GM21526 (cell line): Measurements from ENCODE around the gene CCDC61.

Experiments used
- ATAC-seq: cut with Tn5 transposase; IDR thresholded peaks from one replicate; pipeline ENCODE4 v1.9.1; 2021; ENCODE audit warnings: moderate library complexity; ENCODE audit not compliant: unreplicated experiment, low FRiP score

Gene CCDC61

GRCh38 chr19:46014941-46015686, 19.8 kb downstream of the CCDC61 start:
- ATAC-seq = no peak

GRCh38 chr19:46015687-46016425, 20.6 kb downstream of the CCDC61 start:
- no peak for ATAC-seq

- ATAC-seq = peak; percentile 52
Measured at GRCh38 chr19:46016426-46017094, 21.3 kb downstream of the CCDC61 start.

GRCh38 chr19:46017095-46017429, 21.8 kb downstream of the CCDC61 start:
- ATAC-seq = no peak

GRCh38 chr19:46017874-46018675, 22.8 kb downstream of the CCDC61 start:
- ATAC-seq = no peak

GRCh38 chr19:46018729-46019251, 23.5 kb downstream of the CCDC61 start:
- no peak for ATAC-seq

- no peak for ATAC-seq
Measured at GRCh38 chr19:46019270-46019669, 24.0 kb downstream of the CCDC61 start.

- ATAC-seq = no peak
Measured at GRCh38 chr19:46020819-46021125, 25.5 kb downstream of the CCDC61 start.

GRCh38 chr19:46021531-46022041, 26.3 kb downstream of the CCDC61 start:
- ATAC-seq = no peak

- ATAC-seq = no peak
Measured at GRCh38 chr19:46022061-46022430, 26.8 kb downstream of the CCDC61 start.

- no peak for ATAC-seq
Measured at GRCh38 chr19:46022431-46023310, 27.4 kb downstream of the CCDC61 start, which contains the start of gene PGLYRP1. Gene PGLYRP1, minus strand, starts transcription at chr19:46023053. Its CDS starts 32 bp downstream, at chr19:46023021.

GRCh38 chr19:46023311-46023779, 28.1 kb downstream of the CCDC61 start:
- ATAC-seq = no peak

- no peak for ATAC-seq
Measured at GRCh38 chr19:46025835-46026234, 30.6 kb downstream of the CCDC61 start.

- no peak for ATAC-seq
Measured at GRCh38 chr19:46030812-46031550, 35.7 kb downstream of the CCDC61 start.

- no peak for ATAC-seq
Measured at GRCh38 chr19:46031781-46032596, 36.7 kb downstream of the CCDC61 start.

GRCh38 chr19:46032597-46033025, 37.3 kb downstream of the CCDC61 start:
- no peak for ATAC-seq

- no peak for ATAC-seq
Measured at GRCh38 chr19:46033401-46033800, 38.1 kb downstream of the CCDC61 start.

GRCh38 chr19:46035546-46035945, 40.3 kb downstream of the CCDC61 start:
- ATAC-seq = no peak
